Activated naive CD8-positive, alpha-beta T cell treated with anti-CD3 and anti-CD28 coated beads, Interleukin-2, amount 10 ng/mL, durations not matched to agents 7 days and 5 days (primary cell): ENCODE results near the gene GUCA1A. TPM values are rescaled to one million over a fixed set of nuclear protein-coding genes. Genes with fewer than 3 reads are reported as not detected.
"Not testable (repeated sequence)": the region's sequence is repeated elsewhere in the genome, so short reads cannot be mapped to it uniquely, and the experiment has no call there.

Experiments
- ATAC-seq: fragments of 150-1000 bp; cut with Tn5 transposase; one replicate; pipeline ENCODE4 v1.10.0; 2021; ENCODE audit warnings: low read depth, moderate library complexity
- POLR2A ChIA-PET: fragments of 350-600 bp; sonication (Branson Sonifier 250); formaldehyde crosslinking; loops from one replicate; lab custom pipeline; 2021; ENCODE audit warnings: antibody characterized with exemption; lab: Charles Lee
- DNase-seq: peaks from one replicate; pipeline ENCODE4 v3.0.0; 2021
- H3K27ac Mint-ChIP-seq: one replicate; pipeline ENCODE4 v1.8.0; 2022; ENCODE audit warnings: mild to moderate bottlenecking, mixed read lengths
- H3K27me3 Mint-ChIP-seq: one replicate; pipeline ENCODE4 v1.8.0; 2022; ENCODE audit warnings: mild to moderate bottlenecking, moderate library complexity, mixed read lengths
- H3K36me3 Mint-ChIP-seq: one replicate; pipeline ENCODE4 v1.8.0; 2021; ENCODE audit warnings: mild to moderate bottlenecking, mixed read lengths
- H3K4me1 Mint-ChIP-seq: one replicate; pipeline ENCODE4 v1.8.0; 2021; ENCODE audit warnings: mixed read lengths
- H3K4me3 Mint-ChIP-seq: one replicate; pipeline ENCODE4 v1.8.0; 2022; ENCODE audit warnings: mild to moderate bottlenecking, moderate library complexity, mixed read lengths
- H3K9me3 Mint-ChIP-seq: one replicate; pipeline ENCODE4 v1.8.0; 2021; ENCODE audit warnings: mixed read lengths
- total RNA-seq, 2 experiments: library from RNA; stranded (reverse); gene quantifications; one replicate each; pipeline ENCODE4 v1.2.3, GENCODE V29; 2021

Gene GUCA1A
- total RNA-seq, 2 experiments from 2014 or later: not detected

DNA sequence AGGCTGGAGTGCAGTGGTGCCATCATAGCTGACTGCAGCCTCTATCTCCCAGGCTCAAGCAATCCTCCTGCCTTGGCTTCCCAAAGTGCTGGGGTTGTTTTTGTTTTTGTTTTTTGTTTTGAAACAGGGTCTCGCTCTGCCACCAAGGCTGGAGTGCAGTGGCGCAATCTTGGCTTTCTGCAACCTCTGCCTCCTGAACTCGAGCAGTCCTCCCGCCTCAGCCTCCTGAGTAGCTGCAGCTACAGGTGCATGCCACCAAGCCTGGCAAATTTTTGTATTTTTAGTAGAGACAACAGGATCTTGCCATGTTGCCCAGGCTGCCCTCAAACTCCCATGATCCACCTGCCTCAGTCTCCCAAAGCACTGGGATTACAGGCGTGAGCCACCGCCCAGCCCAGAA, 35.0 kb upstream of the GUCA1A start:
- POLR2A ChIA-PET: no interaction called here
- Mint-ChIP-seq H3K36me3 (no peaks in the 10 kb centered on the region), H3K27me3 (peaks cover 33% of the 10 kb centered on the region), H3K4me3 (no peak overlapping the region), H3K27ac (no peak overlapping the region), H3K9me3 (no peaks in the 10 kb centered on the region), H3K4me1 (peaks cover 7% of the 10 kb centered on the region)
- ATAC-seq (no peak), DNase-seq (no peak)

DNA sequence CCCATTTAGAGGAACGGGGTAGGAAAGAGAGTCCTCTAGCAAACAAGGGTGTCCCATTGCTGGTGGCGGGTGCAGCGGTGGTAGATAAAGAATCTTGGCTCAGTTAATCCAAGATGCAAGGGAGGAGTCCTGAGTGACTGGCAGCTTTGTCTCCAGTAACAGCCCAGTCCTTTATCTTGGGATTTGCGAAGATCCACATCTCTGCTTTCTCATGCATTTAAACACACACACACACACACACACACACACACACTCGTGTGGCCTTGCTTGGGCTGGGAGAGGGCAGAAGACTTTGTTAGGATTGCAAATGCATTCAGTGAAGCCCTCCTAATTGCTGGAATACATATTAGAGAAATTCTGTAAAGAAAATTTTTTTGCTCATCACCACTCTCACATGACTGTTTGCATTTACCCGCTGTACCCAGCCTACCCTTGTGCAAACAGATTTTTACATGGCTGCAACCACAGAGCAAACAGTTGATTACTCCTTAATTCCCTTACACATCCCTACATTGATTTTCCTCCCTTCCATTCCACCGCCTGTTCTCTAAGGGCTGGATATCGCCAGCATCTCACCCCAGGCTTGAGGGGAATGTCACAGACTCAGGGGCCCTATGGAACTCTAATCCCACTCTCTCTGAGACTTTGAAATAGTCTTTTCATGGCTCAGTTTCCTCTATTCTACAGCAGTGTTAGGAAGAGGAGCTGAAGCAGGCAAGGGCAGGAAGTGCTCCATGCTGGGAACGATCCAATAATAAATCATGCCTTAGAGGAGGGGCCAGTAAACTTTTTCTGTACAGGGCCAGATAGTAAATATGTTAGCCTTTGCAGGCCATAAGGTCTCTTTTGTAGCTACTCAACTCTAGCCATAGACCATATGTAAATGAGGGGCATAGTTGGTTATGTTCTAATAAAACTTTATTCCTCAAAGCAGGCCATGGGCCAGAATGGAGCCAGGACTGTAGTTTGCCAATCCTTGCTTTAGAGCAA, 34.2 kb upstream of the GUCA1A start:
- POLR2A ChIA-PET: no interaction called here
- no peak for DNase-seq
- Mint-ChIP-seq H3K27me3 (peaks cover 41% of the 10 kb centered on the region), H3K36me3 (no peaks in the 10 kb centered on the region), H3K4me3 (no peak overlapping the region), H3K9me3 (no peaks in the 10 kb centered on the region), H3K27ac (no peak overlapping the region), H3K4me1 (peaks cover 7% of the 10 kb centered on the region)
- ATAC-seq: no peak

DNA sequence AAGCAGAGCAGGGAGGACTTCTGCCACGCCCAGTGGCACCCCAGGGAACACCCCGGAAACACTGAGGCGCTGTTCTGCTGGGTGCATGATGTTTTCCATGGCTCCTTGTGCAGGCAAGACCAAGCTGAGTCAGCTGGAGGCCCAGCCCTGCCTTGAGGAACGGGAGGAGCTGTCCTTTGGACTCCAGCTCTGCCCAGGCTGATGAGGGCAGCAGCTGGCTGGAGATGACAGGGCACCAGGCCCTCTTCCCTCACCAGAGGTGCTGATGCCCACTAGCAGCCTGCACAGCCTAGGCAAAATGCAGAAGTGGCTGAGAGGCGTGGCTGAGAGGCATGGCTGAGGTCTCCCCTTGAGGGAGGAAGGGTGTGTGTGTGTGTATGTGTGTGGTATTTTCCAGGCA, 33.1 kb upstream of the GUCA1A start:
- no peaks in the 10 kb centered on the region for H3K36me3 Mint-ChIP-seq
- H3K27ac Mint-ChIP-seq: no peak overlapping the region
- peaks cover 7% of the 10 kb centered on the region for H3K4me1 Mint-ChIP-seq
- POLR2A ChIA-PET: no interaction called here
- DNase-seq: no peak
- ATAC-seq: no peak
- no peak overlapping the region for H3K4me3 Mint-ChIP-seq
- no peaks in the 10 kb centered on the region for H3K9me3 Mint-ChIP-seq
- peaks cover 43% of the 10 kb centered on the region for H3K27me3 Mint-ChIP-seq

DNA sequence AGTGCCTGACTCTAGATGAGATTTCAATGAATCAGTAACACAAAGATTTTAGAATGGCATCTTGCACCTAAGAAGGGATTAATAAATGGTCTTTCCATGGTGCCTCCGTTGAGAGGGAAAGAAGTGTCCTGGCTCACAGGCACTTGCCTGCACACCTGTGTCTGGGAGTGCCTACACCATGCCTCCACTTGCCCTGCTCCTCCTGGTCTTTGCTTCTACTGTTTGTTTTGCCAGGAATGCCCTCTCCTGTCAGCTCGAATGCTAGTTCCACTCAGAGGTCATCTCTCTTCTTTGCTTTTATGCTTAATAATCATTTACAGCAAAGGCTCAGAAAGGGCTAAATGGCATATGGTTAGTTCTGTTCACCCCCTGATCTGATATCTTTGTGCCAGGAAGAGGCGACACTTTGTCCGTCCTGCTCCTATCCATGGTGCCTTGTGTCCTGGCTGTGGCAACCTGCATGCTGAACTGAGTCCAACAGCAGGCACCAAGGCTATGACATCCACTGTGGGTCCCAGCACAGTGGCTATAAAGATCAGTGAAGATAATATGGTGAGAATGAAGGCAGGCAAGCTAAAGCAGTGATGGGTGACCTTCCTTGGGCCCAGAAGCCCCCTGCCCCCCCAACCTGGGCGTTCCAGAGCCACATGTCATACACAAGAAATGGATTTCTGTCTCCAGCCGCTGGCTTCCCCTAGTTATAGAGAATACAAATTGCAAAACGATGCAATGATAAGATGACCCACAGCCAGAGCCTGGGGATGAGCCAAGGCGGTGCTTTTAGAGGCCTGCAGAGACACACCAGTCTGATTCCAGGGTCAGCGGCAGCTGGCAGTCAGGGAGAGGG, 32.2 kb upstream of the GUCA1A start:
- H3K4me1 Mint-ChIP-seq: peaks cover 7% of the 10 kb centered on the region
- H3K27ac Mint-ChIP-seq: no peak overlapping the region
- H3K36me3 Mint-ChIP-seq: no peaks in the 10 kb centered on the region
- ATAC-seq: no peak
- H3K27me3 Mint-ChIP-seq: peaks cover 48% of the 10 kb centered on the region
- no peak overlapping the region for H3K4me3 Mint-ChIP-seq
- POLR2A ChIA-PET: no interaction called here
- DNase-seq: no peak
- no peaks in the 10 kb centered on the region for H3K9me3 Mint-ChIP-seq

DNA sequence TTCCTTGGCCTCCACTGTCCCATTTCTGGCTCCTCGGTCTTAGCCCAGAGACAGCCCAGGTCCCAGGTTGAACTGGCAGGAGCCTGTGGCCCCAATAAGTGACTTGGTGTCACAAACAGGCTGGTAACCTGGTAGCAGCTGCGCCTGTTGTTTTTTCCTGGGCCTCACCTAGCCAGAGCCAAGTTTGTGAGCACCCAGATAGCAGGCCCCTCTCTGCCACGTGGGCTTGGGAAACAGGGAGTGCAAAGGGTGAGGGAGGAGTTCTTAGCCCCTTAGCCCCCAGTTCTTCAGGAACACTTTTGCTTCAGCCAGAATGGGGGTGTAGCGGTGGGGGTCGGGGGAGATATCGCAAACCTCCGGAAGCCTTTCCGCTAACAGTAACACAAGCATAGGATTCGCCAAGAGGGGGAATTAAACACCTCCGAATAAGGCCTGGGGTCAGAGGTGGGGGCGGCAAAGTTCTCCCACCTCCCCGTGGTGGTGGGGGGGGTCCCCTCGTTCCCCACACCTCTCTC, 31.5 kb upstream of the GUCA1A start:
- no peak for ATAC-seq
- H3K36me3 Mint-ChIP-seq: no peaks in the 10 kb centered on the region
- H3K27ac Mint-ChIP-seq: no peak overlapping the region
- POLR2A ChIA-PET: no interaction called here
- H3K4me1 Mint-ChIP-seq: peaks cover 4% of the 10 kb centered on the region
- peaks cover 48% of the 10 kb centered on the region for H3K27me3 Mint-ChIP-seq
- DNase-seq: no peak
- no peaks in the 10 kb centered on the region for H3K9me3 Mint-ChIP-seq
- no peak overlapping the region for H3K4me3 Mint-ChIP-seq

DNA sequence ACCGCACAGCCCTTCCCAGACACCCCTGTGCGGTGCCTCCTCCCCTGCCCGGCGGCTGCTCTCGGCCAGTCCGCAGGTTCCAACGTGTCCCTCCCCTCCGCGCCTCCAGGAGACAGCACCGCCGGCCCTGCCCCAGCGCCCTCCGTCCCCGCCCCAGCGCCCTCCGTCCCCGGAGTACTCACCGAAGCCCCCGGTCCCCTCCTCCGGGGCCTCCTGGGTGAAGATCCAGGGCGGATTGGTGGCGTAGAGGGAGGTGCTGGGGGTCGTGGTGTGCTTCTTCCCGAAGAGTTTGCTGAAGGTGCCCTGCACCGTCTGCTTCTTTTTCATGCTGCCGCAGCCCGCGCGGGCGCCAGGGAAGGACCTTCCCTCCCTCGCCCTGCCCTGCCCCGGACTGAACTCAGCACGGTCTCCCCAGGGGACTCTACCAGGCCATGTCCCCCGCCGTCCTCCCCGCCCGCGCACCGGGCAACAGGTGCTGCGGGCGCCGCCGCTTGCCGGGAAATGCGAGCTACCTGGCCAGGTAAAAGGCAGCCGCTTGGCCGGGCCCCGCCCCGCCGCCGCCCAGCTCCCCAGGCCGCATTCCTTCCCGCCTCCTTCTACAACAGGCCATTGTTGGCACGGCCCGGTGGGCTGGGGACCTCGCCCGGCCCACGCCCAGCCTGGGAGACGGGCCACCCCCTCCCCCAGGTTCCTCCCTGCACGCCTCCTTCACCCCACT, 30.9 kb upstream of the GUCA1A start, which contains the start of gene C6orf132:
Gene C6orf132, minus strand, starts transcription at position 503 of the 718 bp plus-strand sequence. Its CDS starts 176 bp downstream, at position 327.
- no peaks in the 10 kb centered on the region for H3K36me3 Mint-ChIP-seq
- H3K4me1 Mint-ChIP-seq: peaks cover 2% of the 10 kb centered on the region
- DNase-seq: peak; percentile 37
- H3K4me3 Mint-ChIP-seq: peak within 1 kb of the TSS; percentile 45
- no peaks in the 10 kb centered on the region for H3K9me3 Mint-ChIP-seq
- H3K27ac Mint-ChIP-seq: no peak within 1 kb of the TSS
- peak; percentile 26 for ATAC-seq
- H3K27me3 Mint-ChIP-seq: peaks cover 48% of the 10 kb centered on the region
- POLR2A ChIA-PET: no interaction called here

DNA sequence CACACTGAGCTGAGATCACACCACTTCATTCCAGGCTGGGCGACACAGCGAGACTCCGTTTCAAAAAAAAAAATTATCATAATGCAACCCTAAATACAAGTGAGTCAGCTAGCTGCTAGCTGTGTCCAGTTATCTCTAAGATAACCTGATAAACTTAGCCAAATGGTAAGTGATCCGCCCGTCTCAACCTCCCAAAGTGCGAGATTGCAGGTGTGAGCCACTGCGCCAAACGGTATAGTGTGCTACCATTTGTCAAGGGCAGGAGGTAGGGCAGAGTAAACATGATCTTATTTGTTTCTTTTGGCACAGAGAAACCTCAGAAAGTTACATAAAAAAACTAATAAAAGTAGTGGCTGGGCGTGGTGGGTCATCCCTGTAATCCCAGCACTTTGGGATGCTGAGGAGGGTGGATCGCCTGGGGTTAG, 26.0 kb upstream of the GUCA1A start:
- Mint-ChIP-seq H3K27me3 (peaks cover 24% of the 10 kb centered on the region), H3K9me3 (no peaks in the 10 kb centered on the region), H3K27ac (no peak overlapping the region), H3K36me3 (no peaks in the 10 kb centered on the region), H3K4me3 (no peak overlapping the region), H3K4me1 (peaks cover 2% of the 10 kb centered on the region)
- DNase-seq (no peak), ATAC-seq (no peak)
- POLR2A ChIA-PET: no interaction called here

DNA sequence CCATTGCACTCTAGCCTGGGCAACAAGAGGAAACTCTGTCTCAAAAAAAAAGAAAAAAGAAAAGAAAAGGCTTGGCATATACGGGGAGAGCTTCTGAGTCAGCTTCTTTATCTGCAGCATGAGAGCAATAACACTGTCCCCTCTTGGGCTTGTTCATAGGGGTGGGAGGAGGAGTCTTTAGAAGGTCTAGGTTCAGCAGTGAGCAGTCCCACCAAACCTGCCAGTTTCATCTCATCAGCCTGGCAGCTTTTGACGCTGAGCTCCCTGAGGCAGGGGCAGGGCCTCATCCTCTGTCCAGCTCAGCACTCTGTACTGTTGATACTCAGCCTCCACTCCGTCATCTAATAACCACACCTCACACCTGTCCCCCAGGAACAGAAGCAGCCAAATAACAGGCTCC, 25.1 kb upstream of the GUCA1A start:
- no peak for ATAC-seq
- Mint-ChIP-seq H3K27ac (no peak overlapping the region), H3K36me3 (no peaks in the 10 kb centered on the region), H3K9me3 (no peaks in the 10 kb centered on the region), H3K4me3 (no peak overlapping the region), H3K4me1 (no peaks in the 10 kb centered on the region), H3K27me3 (peaks cover 19% of the 10 kb centered on the region)
- POLR2A ChIA-PET: interaction anchor here (0.7 kb wide), 1 partner anchor 414 kb away, joined by 7 read pairs; no protein-coding TSS in a partner anchor
- DNase-seq: no peak

DNA sequence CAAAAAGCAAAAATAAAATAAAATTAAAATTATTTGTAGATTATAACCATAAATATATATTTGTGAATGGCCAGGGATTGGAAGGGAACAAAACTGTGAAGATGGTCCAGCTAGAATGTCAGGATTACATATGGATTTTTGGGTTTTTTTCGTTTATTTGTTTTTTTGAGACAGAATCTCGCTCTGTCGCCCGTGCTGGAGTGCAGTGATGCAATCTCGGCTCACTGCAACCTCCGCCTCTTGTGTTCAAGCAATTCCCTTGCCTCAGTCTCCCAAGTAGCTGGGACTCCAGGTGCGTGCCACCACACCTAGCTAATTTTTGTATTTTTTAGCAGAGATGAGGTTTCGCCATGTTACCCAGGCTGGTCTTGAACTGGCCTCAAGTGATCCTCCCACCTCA, 22.9 kb upstream of the GUCA1A start:
- POLR2A ChIA-PET: no interaction called here
- peaks cover 7% of the 10 kb centered on the region for H3K27me3 Mint-ChIP-seq
- no peaks in the 10 kb centered on the region for H3K4me1 Mint-ChIP-seq
- H3K27ac Mint-ChIP-seq: no peak overlapping the region
- no peak overlapping the region for H3K4me3 Mint-ChIP-seq
- no peaks in the 10 kb centered on the region for H3K9me3 Mint-ChIP-seq
- ATAC-seq: no peak
- H3K36me3 Mint-ChIP-seq: no peaks in the 10 kb centered on the region
- no peak for DNase-seq

DNA sequence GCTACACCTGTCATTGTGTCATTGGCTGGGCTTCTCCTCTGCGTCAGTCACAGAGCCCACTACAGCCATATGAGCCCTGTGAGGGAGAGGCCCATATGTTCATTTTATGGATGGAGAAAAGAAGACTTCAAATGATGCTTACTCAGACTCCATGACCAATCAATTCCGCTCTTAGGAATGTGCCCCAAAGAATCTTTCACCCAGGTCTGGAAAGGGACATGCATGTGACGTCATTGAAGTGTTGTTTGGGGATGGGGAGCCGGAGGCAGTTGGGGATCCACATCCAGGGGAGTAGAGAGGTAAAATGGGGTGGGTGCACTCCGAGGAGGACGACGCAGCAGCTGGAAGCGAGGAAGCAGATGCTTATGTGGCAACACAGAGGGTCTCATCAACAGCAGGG, 21.1 kb upstream of the GUCA1A start:
- Mint-ChIP-seq H3K4me3 (no peak overlapping the region), H3K27ac (no peak overlapping the region), H3K36me3 (no peaks in the 10 kb centered on the region), H3K4me1 (no peaks in the 10 kb centered on the region), H3K27me3 (peaks cover 3% of the 10 kb centered on the region), H3K9me3 (no peaks in the 10 kb centered on the region)
- no peak for DNase-seq
- POLR2A ChIA-PET: no interaction called here
- ATAC-seq: no peak

DNA sequence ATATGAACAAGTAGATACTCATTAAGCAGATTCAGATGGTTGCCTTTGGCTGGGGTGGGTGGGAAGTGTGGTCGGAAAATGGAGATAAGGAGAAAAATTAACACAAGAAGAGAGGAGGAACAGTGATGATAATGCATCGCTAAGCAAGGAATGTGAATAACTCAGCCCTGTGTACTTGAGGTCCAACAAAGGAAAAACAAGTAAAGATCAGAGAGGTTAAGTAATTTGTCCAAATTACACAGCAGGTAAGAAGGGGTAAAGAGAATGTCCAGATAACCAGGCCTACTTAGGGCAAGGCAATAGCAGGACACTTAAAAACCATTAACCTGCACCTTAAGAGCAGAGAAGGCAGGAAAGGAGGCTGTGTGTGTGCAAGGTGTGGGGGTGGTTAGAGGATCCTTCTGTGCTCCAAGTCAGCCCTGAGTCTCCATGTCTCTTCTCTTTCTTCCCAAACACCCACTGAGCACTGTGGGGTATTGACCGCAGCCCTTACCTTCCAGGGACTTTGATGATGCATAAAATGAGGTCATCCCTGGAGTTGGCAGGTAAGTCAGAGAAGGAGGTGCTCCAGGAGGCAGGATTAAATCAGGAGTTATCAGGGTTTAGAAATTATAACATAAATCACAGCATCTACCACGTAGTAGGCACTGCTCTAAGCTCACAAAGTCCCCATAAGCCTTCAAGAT, 20.5 kb upstream of the GUCA1A start:
- H3K27ac Mint-ChIP-seq, H3K9me3 Mint-ChIP-seq, H3K4me3 Mint-ChIP-seq, DNase-seq, H3K27me3 Mint-ChIP-seq, H3K4me1 Mint-ChIP-seq, ATAC-seq, POLR2A ChIA-PET, H3K36me3 Mint-ChIP-seq: not testable (repeated sequence)

DNA sequence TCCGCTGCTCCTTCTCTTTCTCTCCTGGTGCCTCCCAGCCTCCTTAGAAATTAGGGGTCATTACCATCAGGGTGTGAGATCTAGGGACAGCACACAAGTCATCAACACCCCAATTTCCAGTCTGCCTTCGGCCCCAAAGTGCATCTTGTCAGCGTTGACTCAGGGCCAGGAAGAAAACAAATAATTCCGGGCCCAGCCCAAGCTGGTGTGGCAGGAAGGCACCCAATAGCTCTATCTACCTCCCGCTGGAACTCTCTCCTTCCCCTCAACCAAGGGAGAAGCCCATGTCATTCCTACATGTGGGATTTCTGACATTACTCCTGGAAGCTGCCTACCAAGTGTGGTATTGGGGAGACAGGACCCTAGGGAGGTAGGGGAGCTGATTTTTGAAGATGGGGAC, 19.2 kb upstream of the GUCA1A start:
- H3K9me3 Mint-ChIP-seq: no peaks in the 10 kb centered on the region
- DNase-seq (no peak), ATAC-seq (no peak)
- POLR2A ChIA-PET: no interaction called here
- H3K4me1 Mint-ChIP-seq: no peaks in the 10 kb centered on the region
- peaks cover 3% of the 10 kb centered on the region for H3K27me3 Mint-ChIP-seq
- no peak overlapping the region for H3K27ac Mint-ChIP-seq
- no peak overlapping the region for H3K4me3 Mint-ChIP-seq
- no peaks in the 10 kb centered on the region for H3K36me3 Mint-ChIP-seq
